Body of pancreas (tissue), 4 donors: ENCODE results near the gene HACD1.

ENCODE experiments used
- POLR2A ChIP-seq, 3 donors: fragments of 450-650 bp; IDR thresholded peaks; one replicate each; pipeline ENCODE4 v1.6.1; 2016; ENCODE audit warnings: antibody characterized with exemption in 3 of 3, mild to moderate bottlenecking in 2 of 3
- TF ChIP-seq, protein P1 (sequence below), 7 experiments: fragments of 450-650 bp in 4 of 7; fragments of 200-600 bp in 3 of 7; sonication (generic) in 3 of 7; IDR thresholded peaks; one replicate each; pipeline ENCODE4 v1.5.1; 2016 to 2019; ENCODE audit warnings: antibody characterized with exemption in 7 of 7

DNA sequence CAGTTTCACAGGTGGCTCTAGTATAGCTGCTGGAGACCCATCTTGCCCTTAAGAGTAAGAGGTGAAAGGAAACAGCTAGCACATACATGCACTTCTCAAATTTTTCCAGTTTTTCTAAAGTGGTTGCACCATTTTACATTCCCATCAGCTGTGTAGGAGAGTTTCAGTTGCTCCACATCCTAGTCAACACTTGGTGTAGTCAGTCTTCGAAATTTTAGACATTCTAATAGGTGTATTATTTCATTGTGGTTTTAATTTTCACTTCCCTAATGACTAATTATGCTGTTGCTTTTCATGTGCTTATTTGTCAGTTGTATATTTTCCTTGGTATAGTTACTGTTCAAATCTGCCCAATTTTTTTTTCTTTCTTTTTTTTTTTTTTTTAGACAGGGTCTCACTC lies 9.5 kb upstream of the HACD1 start:
- TF ChIP-seq POLR2A (IDR thresholded peaks at IDR 0.05) = no peak
- TF ChIP-seq, protein P1, sequence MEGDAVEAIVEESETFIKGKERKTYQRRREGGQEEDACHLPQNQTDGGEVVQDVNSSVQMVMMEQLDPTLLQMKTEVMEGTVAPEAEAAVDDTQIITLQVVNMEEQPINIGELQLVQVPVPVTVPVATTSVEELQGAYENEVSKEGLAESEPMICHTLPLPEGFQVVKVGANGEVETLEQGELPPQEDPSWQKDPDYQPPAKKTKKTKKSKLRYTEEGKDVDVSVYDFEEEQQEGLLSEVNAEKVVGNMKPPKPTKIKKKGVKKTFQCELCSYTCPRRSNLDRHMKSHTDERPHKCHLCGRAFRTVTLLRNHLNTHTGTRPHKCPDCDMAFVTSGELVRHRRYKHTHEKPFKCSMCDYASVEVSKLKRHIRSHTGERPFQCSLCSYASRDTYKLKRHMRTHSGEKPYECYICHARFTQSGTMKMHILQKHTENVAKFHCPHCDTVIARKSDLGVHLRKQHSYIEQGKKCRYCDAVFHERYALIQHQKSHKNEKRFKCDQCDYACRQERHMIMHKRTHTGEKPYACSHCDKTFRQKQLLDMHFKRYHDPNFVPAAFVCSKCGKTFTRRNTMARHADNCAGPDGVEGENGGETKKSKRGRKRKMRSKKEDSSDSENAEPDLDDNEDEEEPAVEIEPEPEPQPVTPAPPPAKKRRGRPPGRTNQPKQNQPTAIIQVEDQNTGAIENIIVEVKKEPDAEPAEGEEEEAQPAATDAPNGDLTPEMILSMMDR (IDR thresholded peaks at IDR 0.05) = no peak
